8988T (cell line): ENCODE data around the gene VAMP1.
"Not testable (repeated sequence)": the region's sequence is repeated elsewhere in the genome, so short reads cannot be mapped to it uniquely, and the experiment has no call there.

ENCODE experiments used
- DNase-seq: peaks from one replicate; pipeline ENCODE4 v3.0.0; 2011

The VAMP1 gene

GRCh38 chr12:6469092-6469491 lies 1.4 kb downstream of the VAMP1 start:
- no peak for DNase-seq

DNA sequence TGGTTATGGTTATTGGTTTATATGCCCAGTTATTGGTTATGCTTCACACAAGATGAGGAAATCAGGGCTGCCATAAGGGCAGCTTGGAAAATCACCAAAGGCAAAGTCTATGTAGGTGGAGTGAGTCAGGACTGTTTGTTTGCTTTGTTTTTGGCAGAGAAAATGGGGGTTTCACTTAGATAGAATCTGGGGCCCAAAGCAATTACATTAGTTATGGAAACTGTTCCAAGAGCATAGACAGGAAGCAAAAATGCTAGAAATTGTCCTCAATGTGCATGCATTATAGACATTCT lies 2.2 kb downstream of the VAMP1 start:
- no peak for DNase-seq

DNA sequence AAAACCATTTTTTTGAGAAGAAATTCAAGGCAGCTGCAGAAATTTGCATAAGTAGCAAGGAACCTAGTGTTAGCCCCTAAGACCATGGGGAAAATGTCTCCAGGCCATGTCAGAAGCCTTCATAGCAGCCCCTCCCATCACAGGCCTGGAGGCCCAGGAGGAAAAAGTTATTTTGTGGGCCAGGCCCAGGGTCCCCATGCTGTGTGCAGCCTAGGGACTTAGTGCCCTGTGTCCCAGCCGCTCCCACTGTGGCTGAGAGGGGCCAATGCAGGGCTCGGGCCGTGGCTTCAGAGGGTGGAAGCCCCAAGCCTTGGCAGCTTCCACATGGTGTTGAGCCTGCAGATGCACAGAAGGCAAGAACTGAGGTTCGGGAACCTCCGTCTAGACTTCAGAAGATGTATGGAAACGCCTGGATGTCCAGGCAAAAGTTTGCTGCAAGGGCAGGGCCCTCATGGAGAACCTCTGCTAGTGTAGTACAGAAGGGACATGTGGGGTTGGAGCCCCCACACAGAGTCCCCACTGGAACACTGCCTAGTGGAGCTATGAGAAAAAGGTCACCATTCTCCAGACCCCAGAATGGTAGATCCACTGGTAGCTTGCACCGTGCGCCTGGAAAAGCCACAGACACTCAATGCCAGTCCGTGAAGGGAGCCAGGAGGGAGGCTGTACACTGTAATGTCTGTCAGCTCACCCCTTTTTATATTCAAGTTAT lies 2.8 kb downstream of the VAMP1 start:
- not testable (repeated sequence) for DNase-seq

- not testable (repeated sequence) for DNase-seq
These were observed 3.7 kb downstream of the VAMP1 start for GRCh38 chr12:6466751-6467150.

DNA sequence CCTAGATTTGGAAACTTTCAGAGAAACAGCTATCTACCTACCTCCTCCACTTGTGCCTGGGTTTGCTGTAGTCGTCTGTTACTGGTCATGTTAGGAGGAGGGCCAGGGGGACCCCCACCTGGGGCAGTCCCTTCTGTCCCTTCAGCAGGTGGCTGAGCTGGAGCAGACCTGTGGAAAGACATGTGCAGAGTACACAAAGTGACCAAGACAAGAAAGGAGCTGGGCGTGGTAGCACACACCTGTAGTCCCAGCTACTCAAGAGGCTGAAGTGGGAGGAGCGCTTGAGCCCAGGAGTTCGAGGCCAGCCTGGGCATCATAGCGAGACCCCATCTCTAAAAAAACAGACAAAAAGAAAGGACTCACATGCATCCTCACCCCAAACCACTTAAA lies 4.3 kb downstream of the VAMP1 start:
- no peak for DNase-seq

- peak; percentile 53 for DNase-seq
These were observed 4.9 kb downstream of the VAMP1 start for GRCh38 chr12:6465467-6466183.

DNA sequence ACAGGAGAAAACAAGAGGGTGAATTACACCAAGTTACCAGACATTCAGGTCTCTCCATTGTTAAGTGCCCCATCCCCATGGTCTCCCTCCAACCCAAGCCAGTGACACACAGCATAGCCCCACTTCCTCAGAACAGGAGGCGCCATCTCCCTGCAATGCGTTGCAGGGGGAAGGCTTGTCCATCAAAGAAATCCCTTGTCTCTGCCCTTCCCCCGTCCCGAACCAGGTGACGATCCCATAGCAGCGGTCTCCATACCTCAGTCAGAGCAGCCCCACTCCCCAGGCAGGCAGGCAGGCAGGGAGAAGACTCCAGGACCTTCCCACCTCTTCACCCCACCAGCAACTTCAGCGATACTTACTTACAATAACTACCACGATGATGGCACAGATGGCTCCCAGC lies 5.9 kb downstream of the VAMP1 start:
- no peak for DNase-seq

DNA sequence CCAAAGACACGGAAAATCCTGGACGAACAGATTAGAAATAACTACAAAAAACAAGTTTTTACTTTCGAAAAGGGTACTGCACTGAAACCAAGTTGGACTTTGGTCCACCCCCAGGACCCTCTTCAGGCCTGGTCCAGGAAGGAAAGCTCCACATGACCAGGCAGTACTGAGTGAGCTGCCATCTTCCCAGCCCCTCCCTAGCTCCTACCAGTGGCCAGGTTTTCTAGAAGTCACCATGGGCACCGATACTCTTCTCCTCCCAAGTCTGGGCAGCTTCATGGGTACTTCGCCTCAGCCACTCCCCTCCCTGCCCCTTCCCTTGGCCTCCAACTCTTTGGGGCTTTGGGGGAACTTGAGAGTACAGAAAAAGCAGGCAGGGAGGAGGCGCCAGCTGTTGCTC lies 6.6 kb downstream of the VAMP1 start:
- DNase-seq, result no peak

GRCh38 chr12:6463216-6463615 lies 7.3 kb downstream of the VAMP1 start:
- DNase-seq, result no peak

GRCh38 chr12:6462234-6462995 lies 8.1 kb downstream of the VAMP1 start:
- DNase-seq, result no peak

DNA sequence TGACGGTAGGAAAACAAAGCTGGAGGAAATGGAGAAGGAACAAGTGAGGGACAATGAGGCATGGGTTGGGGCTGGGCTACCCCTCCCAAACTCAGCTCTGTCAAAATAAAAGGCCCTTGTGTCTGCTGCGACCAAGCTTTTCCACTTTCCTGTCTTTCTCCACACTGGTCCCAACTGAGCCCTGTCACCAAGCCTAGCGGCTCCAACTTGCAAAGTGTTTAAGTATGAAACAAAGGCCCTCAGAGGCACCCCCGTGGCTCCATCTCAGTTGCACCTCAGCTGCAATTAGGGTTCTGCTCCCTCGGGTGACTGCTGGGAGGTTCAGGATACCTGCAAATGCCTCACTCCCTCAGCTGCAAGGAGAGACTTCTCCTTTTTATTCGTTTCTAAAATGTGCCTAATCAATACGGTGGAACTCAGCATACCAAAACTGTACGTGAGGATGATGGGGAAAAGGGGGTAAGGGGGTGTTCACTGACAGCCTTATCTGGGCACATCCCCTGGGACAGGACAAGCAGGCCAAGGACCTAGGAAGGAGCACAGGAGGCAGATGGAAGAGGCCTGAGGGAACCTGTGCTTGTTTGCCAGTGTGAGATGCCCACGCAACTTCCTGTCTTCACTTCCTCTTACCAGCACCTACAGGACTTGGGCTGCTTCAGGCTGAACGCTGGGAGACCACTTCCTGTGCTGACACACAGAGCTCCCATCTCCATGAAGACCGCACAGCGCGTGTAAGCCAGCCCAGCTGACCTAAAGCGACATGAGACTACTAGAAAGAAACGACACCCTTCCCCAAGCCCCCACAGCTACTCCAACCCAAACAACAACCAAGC lies 8.9 kb downstream of the VAMP1 start:
- no peak for DNase-seq

DNA sequence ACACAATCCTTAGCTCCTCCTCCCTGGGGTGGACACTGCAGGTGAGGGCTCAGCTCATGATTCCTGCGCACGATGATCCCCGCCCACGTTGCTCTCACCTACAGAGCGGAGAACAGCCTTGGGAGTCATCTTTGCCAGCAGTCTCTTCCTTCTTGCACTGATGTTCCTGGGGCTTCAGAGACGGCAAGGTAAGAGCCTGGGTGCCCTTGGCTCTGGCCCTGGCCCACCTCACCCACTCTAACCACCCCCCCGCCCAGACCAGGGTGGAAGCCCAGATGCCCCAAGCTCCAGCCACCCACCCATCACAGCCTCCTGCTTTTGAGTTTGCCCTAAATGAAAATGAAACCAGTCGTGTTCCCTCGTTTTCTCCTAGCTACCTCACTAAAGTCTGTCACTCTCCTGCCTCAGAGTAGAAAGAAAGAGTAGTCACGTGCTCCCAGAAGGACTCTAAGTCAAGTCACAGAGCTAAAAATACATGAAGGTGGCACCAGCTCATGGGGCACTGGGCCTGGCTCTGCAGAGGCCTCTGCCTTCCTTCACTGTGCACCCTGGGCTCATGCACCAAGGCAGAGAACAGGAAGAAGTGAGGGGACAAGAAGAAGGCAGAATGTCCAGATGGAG lies 9.6 kb downstream of the VAMP1 start:
- no peak for DNase-seq

DNA sequence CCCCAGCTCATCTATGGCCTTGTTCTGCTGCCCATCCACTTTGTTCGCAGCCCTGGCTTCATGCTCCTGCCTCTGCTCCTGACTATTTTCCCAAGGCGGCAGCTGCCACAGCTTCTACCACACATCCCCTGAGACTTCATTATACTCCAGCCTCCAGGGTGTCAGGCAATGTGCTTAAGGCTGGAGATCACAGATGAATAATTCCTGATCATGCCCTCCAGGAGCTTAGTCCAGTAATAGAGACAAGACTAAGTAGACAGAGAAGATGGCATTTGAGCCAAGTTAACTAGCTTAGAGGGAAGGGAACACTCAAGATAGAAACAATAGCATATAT lies 11.5 kb downstream of the VAMP1 start:
- no peak for DNase-seq

- no peak for DNase-seq
These were observed 12.0 kb downstream of the VAMP1 start for GRCh38 chr12:6458281-6459003.

- DNase-seq, result no peak
These were observed 13.1 kb downstream of the VAMP1 start for GRCh38 chr12:6457220-6457945.

DNA sequence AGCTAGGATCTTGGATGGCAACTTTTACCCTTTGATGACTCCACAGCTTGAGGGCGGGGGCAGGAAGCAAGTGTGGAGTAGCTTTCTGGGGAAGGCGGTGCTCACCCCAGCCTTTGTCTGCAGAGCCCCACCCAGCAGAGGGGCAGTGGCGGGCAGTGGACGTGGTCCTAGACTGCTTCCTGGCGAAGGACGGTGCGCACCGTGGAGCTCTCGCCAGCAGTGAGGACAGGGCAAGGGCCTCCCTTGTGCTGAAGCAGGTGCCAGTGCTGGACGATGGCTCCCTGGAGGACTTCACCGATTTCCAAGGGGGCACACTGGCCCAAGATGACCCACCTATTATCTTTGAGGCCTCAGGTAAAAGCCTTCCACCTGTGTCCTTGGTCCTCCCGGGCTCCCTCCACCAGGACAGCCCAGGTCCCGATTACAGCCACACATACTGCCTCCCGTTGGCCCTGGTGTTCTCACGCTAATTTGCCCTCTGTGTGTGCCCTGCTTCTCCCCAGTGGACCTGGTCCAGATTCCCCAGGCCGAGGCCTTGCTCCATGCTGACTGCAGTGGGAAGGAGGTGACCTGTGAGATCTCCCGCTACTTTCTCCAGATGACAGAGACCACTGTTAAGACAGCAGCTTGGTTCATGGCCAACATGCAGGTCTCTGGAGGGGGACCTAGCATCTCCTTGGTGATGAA lies 17.4 kb downstream of the VAMP1 start:
- no peak for DNase-seq

GRCh38 chr12:6452245-6452943 lies 18.1 kb downstream of the VAMP1 start:
- no peak for DNase-seq

GRCh38 chr12:6451348-6452244 lies 18.9 kb downstream of the VAMP1 start, which contains the start of gene TAPBPL:
TAPBPL (plus strand) TSS chr12:6452042; CDS start chr12:6452249, 207 bp downstream.
- DNase-seq, result peak; percentile 54

- no peak for DNase-seq
These were observed 19.6 kb downstream of the VAMP1 start for GRCh38 chr12:6450869-6451347.
